Measurements from ENCODE around the gene FBN1.

Gene FBN1

DNA sequence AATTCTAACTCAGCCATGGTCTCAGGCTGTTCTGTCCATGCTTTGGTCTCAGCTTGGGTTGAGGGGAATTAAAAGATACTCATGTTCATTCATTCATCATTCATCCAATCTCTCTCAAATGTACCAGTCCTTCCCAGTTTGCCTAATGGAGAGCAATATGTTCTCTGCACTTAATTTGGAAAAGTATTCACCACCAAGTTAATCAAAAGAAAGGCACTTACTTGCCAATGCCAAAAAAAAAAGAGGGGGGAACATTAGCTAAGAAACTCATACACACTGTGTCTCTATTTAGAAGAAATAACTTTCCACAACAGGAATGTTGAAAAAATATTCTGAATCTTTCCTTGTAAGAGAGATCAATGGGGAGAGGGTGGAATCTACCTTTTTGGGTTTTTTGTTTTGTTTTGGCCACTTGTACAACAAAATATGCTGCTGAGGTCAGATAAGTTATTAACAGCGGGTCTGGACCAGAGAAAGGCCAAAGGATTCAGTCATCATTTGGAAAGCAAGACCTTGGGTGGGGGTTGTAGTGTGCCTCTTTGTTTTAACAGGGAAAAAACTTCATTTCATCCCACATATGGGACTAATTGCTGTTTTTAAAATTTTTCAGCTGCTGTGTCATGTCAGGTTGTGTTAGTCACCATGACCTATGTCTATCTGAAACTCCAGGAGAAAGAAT, 152.3 kb downstream of the FBN1 start:
- DNase-seq, result no peak

DNA sequence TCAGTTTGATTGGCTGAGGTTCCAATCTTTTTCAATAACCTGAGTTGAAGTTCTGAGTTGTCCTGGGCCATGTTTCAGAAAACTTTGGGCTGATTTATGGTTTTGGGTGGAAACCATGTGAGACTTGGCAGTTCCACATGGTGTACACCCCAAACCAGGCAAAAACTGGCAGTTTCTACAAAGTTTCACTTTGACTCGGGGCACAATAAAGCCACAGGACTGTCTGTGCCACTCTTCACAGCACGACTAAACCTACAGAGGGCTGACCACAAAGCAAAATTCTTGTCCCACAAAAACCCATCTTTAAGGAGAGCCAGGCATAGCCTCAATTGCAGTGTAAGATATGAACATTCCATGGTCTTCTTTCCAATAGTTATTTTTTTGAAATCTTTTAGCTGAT, 159.3 kb downstream of the FBN1 start:
- Histone ChIP-seq H2AK5ac (ENCODE audit: low read length) (no peak overlapping the region), H3K27ac (ENCODE audit: low read depth, low read length) (no peak overlapping the region), H4K8ac (ENCODE audit: low read depth, low read length) (no peak overlapping the region), H3K9ac (ENCODE audit: low read length) (no peak overlapping the region), H3K79me2 (ENCODE audit: control insufficient read depth, insufficient read depth, low read length) (no peaks in the 10 kb centered on the region), H2BK15ac (replicated peaks; ENCODE audit: low read depth) (no peak overlapping the region), H3K79me1 (ENCODE audit: low read length) (no peaks in the 10 kb centered on the region), H3K23ac (ENCODE audit: low read length) (no peak overlapping the region), H3K56ac (ENCODE audit: low read length) (no peak overlapping the region), H3K36me3 (ENCODE audit: control insufficient read depth, insufficient read depth, low read length) (no peaks in the 10 kb centered on the region), H3K4me3 (ENCODE audit: low read length) (no peak overlapping the region), H3K18ac (ENCODE audit: low read length) (no peak overlapping the region), H3K27me3 (ENCODE audit: insufficient read depth, low read length, poor library complexity) (no peaks in the 10 kb centered on the region), H3K4ac (ENCODE audit: low read depth, low read length) (no peak overlapping the region), H2BK120ac (ENCODE audit: low read depth, low read length) (no peak overlapping the region), H3K4me2 (ENCODE audit: low read length) (no peak overlapping the region), H3K4me1 (ENCODE audit: control insufficient read depth, low read depth, low read length) (no peaks in the 10 kb centered on the region), H4K5ac (ENCODE audit: low read length) (no peak overlapping the region), H2BK5ac (ENCODE audit: low read length) (no peak overlapping the region)
- no peak for DNase-seq
- WGBS (ENCODE audit: extremely low coverage, insufficient coverage, low lambda C conversion rate), result no CpG with 5 or more reads among the region's 2 CpGs

More for the DNA sequence above, 152.3 kb downstream of the FBN1 start:
- Histone ChIP-seq H2AK5ac (ENCODE audit: low read length) (no peak overlapping the region), H3K27ac (ENCODE audit: low read depth, low read length) (no peak overlapping the region), H4K5ac (ENCODE audit: low read length) (no peak overlapping the region), H3K4me3 (ENCODE audit: low read length) (no peak overlapping the region), H3K56ac (ENCODE audit: low read length) (no peak overlapping the region), H3K27me3 (ENCODE audit: insufficient read depth, low read length, poor library complexity) (no peaks in the 10 kb centered on the region), H3K79me1 (ENCODE audit: low read length) (no peaks in the 10 kb centered on the region), H3K4me1 (ENCODE audit: control insufficient read depth, low read depth, low read length) (no peaks in the 10 kb centered on the region), H3K4ac (ENCODE audit: low read depth, low read length) (no peak overlapping the region), H3K18ac (ENCODE audit: low read length) (no peak overlapping the region), H2BK15ac (replicated peaks; ENCODE audit: low read depth) (no peak overlapping the region), H3K36me3 (ENCODE audit: control insufficient read depth, insufficient read depth, low read length) (no peaks in the 10 kb centered on the region), H3K23ac (ENCODE audit: low read length) (no peak overlapping the region), H3K9ac (ENCODE audit: low read length) (no peak overlapping the region), H2BK5ac (ENCODE audit: low read length) (no peak overlapping the region), H3K79me2 (ENCODE audit: control insufficient read depth, insufficient read depth, low read length) (no peaks in the 10 kb centered on the region), H3K4me2 (ENCODE audit: low read length) (no peak overlapping the region), H2BK120ac (ENCODE audit: low read depth, low read length) (no peak overlapping the region), H4K8ac (ENCODE audit: low read depth, low read length) (no peak overlapping the region)
- no CpG with 5 or more reads among the region's 1 CpG for WGBS (ENCODE audit: extremely low coverage, insufficient coverage, low lambda C conversion rate)

DNA sequence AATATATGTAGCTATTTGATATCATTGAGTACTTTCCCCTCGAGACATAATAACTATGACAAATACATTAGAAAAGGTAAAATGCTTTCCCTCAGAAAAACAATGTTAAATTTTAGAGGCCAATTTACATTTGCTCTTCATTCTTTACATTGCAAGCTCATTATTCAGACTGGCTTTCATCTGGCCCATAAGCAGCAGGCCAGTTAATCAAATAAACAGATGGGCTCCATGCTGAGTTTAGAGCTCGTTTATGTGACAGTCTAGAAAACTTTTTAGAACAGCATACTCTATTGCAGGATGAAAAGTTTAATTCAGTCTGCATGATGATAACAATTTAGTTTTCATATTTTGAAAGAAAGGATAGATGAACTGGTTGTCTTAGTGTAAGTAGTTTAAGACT, 163.7 kb downstream of the FBN1 start:
- H3K18ac ChIP-seq (ENCODE audit: low read length), result no peak overlapping the region
- H2BK15ac ChIP-seq (replicated peaks; ENCODE audit: low read depth), result no peak overlapping the region
- no peak overlapping the region for H3K27ac ChIP-seq (ENCODE audit: low read depth, low read length)
- H3K4me2 ChIP-seq (ENCODE audit: low read length), result no peak overlapping the region
- peak; percentile 31 for DNase-seq
- no peaks in the 10 kb centered on the region for H3K79me1 ChIP-seq (ENCODE audit: low read length)
- no peak overlapping the region for H3K9ac ChIP-seq (ENCODE audit: low read length)
- H3K79me2 ChIP-seq (ENCODE audit: control insufficient read depth, insufficient read depth, low read length), result no peaks in the 10 kb centered on the region
- H3K23ac ChIP-seq (ENCODE audit: low read length), result no peak overlapping the region
- no peaks in the 10 kb centered on the region for H3K27me3 ChIP-seq (ENCODE audit: insufficient read depth, low read length, poor library complexity)
- H4K8ac ChIP-seq (ENCODE audit: low read depth, low read length), result no peak overlapping the region
- H3K56ac ChIP-seq (ENCODE audit: low read length), result no peak overlapping the region
- H4K5ac ChIP-seq (ENCODE audit: low read length), result no peak overlapping the region
- no peak overlapping the region for H2AK5ac ChIP-seq (ENCODE audit: low read length)
- H3K4me1 ChIP-seq (ENCODE audit: control insufficient read depth, low read depth, low read length), result no peaks in the 10 kb centered on the region
- no peak overlapping the region for H2BK5ac ChIP-seq (ENCODE audit: low read length)
- no CpG with 5 or more reads among the region's 2 CpGs for WGBS (ENCODE audit: extremely low coverage, insufficient coverage, low lambda C conversion rate)
- no peaks in the 10 kb centered on the region for H3K36me3 ChIP-seq (ENCODE audit: control insufficient read depth, insufficient read depth, low read length)
- no peak overlapping the region for H3K4me3 ChIP-seq (ENCODE audit: low read length)
- H2BK120ac ChIP-seq (ENCODE audit: low read depth, low read length), result no peak overlapping the region
- H3K4ac ChIP-seq (ENCODE audit: low read depth, low read length), result no peak overlapping the region

DNA sequence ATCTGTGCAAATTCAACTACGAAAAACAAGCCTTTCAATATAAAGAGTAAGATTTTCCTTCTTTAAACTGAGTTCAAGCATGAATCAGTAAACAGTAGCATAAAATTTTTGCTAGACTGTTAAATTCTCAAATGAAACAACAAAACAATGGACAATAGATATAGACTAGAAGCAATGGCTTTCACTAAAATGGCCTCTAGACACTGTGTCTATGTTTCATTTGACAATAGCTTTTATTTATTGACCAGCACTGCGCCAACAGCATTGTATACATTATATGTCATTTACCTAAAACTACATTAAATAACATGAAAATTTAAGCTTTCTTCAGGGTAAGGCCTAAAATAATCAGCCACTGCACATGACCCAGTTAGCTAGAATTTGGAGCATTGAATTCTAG, 165.8 kb downstream of the FBN1 start:
- H3K4me2 ChIP-seq (ENCODE audit: low read length), result no peak overlapping the region
- H2BK15ac ChIP-seq (replicated peaks; ENCODE audit: low read depth), result no peak overlapping the region
- H3K4ac ChIP-seq (ENCODE audit: low read depth, low read length), result no peak overlapping the region
- H2AK5ac ChIP-seq (ENCODE audit: low read length), result no peak overlapping the region
- H3K79me1 ChIP-seq (ENCODE audit: low read length), result no peaks in the 10 kb centered on the region
- no peaks in the 10 kb centered on the region for H3K79me2 ChIP-seq (ENCODE audit: control insufficient read depth, insufficient read depth, low read length)
- H4K8ac ChIP-seq (ENCODE audit: low read depth, low read length), result no peak overlapping the region
- H4K5ac ChIP-seq (ENCODE audit: low read length), result no peak overlapping the region
- H3K4me3 ChIP-seq (ENCODE audit: low read length), result no peak overlapping the region
- H3K23ac ChIP-seq (ENCODE audit: low read length), result no peak overlapping the region
- H2BK5ac ChIP-seq (ENCODE audit: low read length), result no peak overlapping the region
- H3K27me3 ChIP-seq (ENCODE audit: insufficient read depth, low read length, poor library complexity), result no peaks in the 10 kb centered on the region
- no peaks in the 10 kb centered on the region for H3K4me1 ChIP-seq (ENCODE audit: control insufficient read depth, low read depth, low read length)
- no peak for DNase-seq
- H3K18ac ChIP-seq (ENCODE audit: low read length), result no peak overlapping the region
- H3K36me3 ChIP-seq (ENCODE audit: control insufficient read depth, insufficient read depth, low read length), result no peaks in the 10 kb centered on the region
- no peak overlapping the region for H2BK120ac ChIP-seq (ENCODE audit: low read depth, low read length)
- H3K9ac ChIP-seq (ENCODE audit: low read length), result no peak overlapping the region
- WGBS (ENCODE audit: extremely low coverage, insufficient coverage, low lambda C conversion rate), result no CpG with 5 or more reads among the region's 2 CpGs
- no peak overlapping the region for H3K27ac ChIP-seq (ENCODE audit: low read depth, low read length)
- no peak overlapping the region for H3K56ac ChIP-seq (ENCODE audit: low read length)

DNA sequence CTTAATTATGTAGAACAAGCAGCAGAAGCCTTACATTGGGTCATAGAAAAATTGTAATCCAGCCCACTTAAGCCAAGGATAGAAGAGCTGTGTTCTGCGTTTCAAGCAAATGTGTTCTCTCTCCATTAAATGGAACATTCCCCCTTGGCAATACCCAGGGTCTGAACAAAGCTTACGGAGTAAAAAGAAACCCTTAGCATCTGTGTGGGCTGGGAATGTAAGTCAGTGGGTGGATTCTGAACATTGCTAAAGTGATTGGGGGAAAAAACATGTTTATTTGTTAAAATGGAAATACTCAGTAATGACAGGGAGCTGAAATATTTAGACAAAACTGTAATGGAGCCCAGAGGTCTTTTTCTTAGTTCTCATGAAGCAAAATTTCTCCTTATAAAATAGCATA, 166.9 kb downstream of the FBN1 start:
- no peak overlapping the region for H3K4ac ChIP-seq (ENCODE audit: low read depth, low read length)
- H3K18ac ChIP-seq (ENCODE audit: low read length), result no peak overlapping the region
- no peaks in the 10 kb centered on the region for H3K27me3 ChIP-seq (ENCODE audit: insufficient read depth, low read length, poor library complexity)
- H2BK120ac ChIP-seq (ENCODE audit: low read depth, low read length), result no peak overlapping the region
- no peak overlapping the region for H3K9ac ChIP-seq (ENCODE audit: low read length)
- H3K4me1 ChIP-seq (ENCODE audit: control insufficient read depth, low read depth, low read length), result no peaks in the 10 kb centered on the region
- no peak overlapping the region for H4K5ac ChIP-seq (ENCODE audit: low read length)
- no peaks in the 10 kb centered on the region for H3K79me2 ChIP-seq (ENCODE audit: control insufficient read depth, insufficient read depth, low read length)
- no peak overlapping the region for H2BK15ac ChIP-seq (replicated peaks; ENCODE audit: low read depth)
- DNase-seq, result no peak
- no peak overlapping the region for H3K4me3 ChIP-seq (ENCODE audit: low read length)
- H3K23ac ChIP-seq (ENCODE audit: low read length), result no peak overlapping the region
- H3K27ac ChIP-seq (ENCODE audit: low read depth, low read length), result no peak overlapping the region
- H3K4me2 ChIP-seq (ENCODE audit: low read length), result no peak overlapping the region
- H3K79me1 ChIP-seq (ENCODE audit: low read length), result no peaks in the 10 kb centered on the region
- H3K36me3 ChIP-seq (ENCODE audit: control insufficient read depth, insufficient read depth, low read length), result no peaks in the 10 kb centered on the region
- no peak overlapping the region for H2AK5ac ChIP-seq (ENCODE audit: low read length)
- no peak overlapping the region for H3K56ac ChIP-seq (ENCODE audit: low read length)
- WGBS (ENCODE audit: extremely low coverage, insufficient coverage, low lambda C conversion rate), result no CpG with 5 or more reads among the region's 2 CpGs
- H2BK5ac ChIP-seq (ENCODE audit: low read length), result no peak overlapping the region
- H4K8ac ChIP-seq (ENCODE audit: low read depth, low read length), result no peak overlapping the region

DNA sequence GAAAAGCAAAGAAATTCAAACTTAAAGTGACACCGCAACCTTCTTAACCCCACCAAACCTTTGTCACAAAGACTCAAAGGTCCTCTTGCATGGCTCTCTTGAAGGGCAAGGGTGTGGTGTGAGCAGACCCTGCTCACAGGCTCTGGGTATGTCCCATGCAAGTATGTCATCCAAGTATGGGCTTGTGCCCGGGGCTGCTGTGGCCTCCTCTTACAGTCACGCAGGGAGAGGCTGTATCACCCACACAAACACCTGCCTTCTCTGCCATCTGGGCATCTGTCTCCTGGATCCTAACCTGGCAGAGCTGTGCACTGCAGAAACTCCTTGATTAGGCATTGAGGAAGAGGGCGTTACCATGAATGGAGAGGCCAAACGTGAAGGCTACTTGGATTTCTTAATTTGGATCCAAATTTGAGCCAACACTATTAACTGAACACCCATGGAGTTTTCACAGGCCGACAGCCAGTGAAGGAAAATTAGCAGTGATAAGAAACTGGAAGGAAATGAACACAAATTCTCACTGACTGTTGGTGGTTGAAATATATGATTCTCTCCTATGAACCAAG, 167.6 kb downstream of the FBN1 start:
- Histone ChIP-seq H4K8ac (ENCODE audit: low read depth, low read length) (no peak overlapping the region), H3K27me3 (ENCODE audit: insufficient read depth, low read length, poor library complexity) (no peaks in the 10 kb centered on the region), H3K18ac (ENCODE audit: low read length) (no peak overlapping the region), H2BK120ac (ENCODE audit: low read depth, low read length) (no peak overlapping the region), H3K27ac (ENCODE audit: low read depth, low read length) (no peak overlapping the region), H3K4me1 (ENCODE audit: control insufficient read depth, low read depth, low read length) (no peaks in the 10 kb centered on the region), H3K79me1 (ENCODE audit: low read length) (no peaks in the 10 kb centered on the region), H3K56ac (ENCODE audit: low read length) (no peak overlapping the region), H3K36me3 (ENCODE audit: control insufficient read depth, insufficient read depth, low read length) (no peaks in the 10 kb centered on the region), H3K79me2 (ENCODE audit: control insufficient read depth, insufficient read depth, low read length) (no peaks in the 10 kb centered on the region), H2AK5ac (ENCODE audit: low read length) (no peak overlapping the region), H3K23ac (ENCODE audit: low read length) (no peak overlapping the region), H3K4ac (ENCODE audit: low read depth, low read length) (no peak overlapping the region), H4K5ac (ENCODE audit: low read length) (no peak overlapping the region), H2BK5ac (ENCODE audit: low read length) (no peak overlapping the region), H2BK15ac (replicated peaks; ENCODE audit: low read depth) (no peak overlapping the region), H3K9ac (ENCODE audit: low read length) (no peak overlapping the region), H3K4me2 (ENCODE audit: low read length) (no peak overlapping the region), H3K4me3 (ENCODE audit: low read length) (no peak overlapping the region)
- DNase-seq, result no peak
- WGBS (ENCODE audit: extremely low coverage, insufficient coverage, low lambda C conversion rate), result no CpG with 5 or more reads among the region's 6 CpGs

Measured in mesendoderm (in vitro differentiated cells).